Omental fat pad (tissue), 4 donors: ENCODE data around the gene ARL10. TPM values are rescaled to one million over a fixed set of nuclear protein-coding genes. Genes with fewer than 3 reads are reported as not detected.

ENCODE experiments used
- ATAC-seq: fragments of 150-250 bp; one replicate; pipeline ENCODE4 v1.9.1; 2016; ENCODE audit warnings: mild to moderate bottlenecking, moderate library complexity; ENCODE audit not compliant: low FRiP score
- DNase-seq: peaks from one replicate; pipeline ENCODE4 v3.0.0-alpha.2; 2019; ENCODE audit warnings: low spot score
- CTCF ChIP-seq, 3 donors: fragments of 450-650 bp; IDR thresholded peaks; one replicate each; pipeline ENCODE4 v1.5.1; 2016 to 2017; ENCODE audit warnings: antibody characterized with exemption in 3 of 3, mild to moderate bottlenecking in 3 of 3, moderate library complexity in 2 of 3
- total RNA-seq, 4 donors: library from RNA; depleted of rRNA; stranded (reverse); fragments of >200 nt; gene quantifications; one replicate each; pipeline ENCODE4 v1.1.0, GENCODE V29; 2016

ARL10 gene
- total RNA-seq, 4 donors from 2014 or later, result 4.2 to 12.1 (median 6.7) TPM

GRCh38 chr5:176373100-176373818 is 8.0 kb downstream of the ARL10 start:
- TF ChIP-seq CTCF (IDR thresholded peaks at IDR 0.05), result no peak

GRCh38 chr5:176379881-176380280 is 14.6 kb downstream of the ARL10 start:
- ATAC-seq (no peak), DNase-seq (no peak)
- TF ChIP-seq CTCF (IDR thresholded peaks at IDR 0.05), result no peak

More at GRCh38 chr5:176373100-176373818, 8.0 kb downstream of the ARL10 start:
- DNase-seq, result no peak
- ATAC-seq, result no peak

GRCh38 chr5:176381423-176381822 is 16.1 kb downstream of the ARL10 start:
- no peak for ATAC-seq
- DNase-seq, result no peak
- TF ChIP-seq CTCF (IDR thresholded peaks at IDR 0.05), result no peak

DNA sequence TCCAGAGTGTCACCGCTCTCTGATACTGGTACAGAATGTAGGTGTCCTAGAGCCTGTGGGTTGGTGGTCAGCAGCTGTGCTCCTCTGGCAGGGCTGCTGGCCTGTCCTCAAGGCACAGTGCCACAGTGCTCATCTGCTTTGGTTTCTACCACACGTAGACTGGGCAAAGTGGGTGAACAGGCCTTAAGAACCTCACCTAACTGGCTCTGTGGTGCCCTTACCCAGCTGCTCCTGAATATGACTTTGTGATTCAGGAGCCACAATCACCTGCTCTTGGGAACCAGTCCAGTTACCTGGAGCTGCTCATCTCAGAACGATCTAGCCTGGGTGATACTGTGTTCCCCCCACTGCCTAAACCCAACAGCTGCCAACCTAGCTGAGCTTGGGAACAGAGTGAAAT is 16.7 kb downstream of the ARL10 start:
- DNase-seq (no peak), ATAC-seq (no peak)
- TF ChIP-seq CTCF (IDR thresholded peaks at IDR 0.05), result no peak

GRCh38 chr5:176382721-176383120 is 17.4 kb downstream of the ARL10 start:
- TF ChIP-seq CTCF (IDR thresholded peaks at IDR 0.05), result no peak
- no peak for DNase-seq
- no peak for ATAC-seq

DNA sequence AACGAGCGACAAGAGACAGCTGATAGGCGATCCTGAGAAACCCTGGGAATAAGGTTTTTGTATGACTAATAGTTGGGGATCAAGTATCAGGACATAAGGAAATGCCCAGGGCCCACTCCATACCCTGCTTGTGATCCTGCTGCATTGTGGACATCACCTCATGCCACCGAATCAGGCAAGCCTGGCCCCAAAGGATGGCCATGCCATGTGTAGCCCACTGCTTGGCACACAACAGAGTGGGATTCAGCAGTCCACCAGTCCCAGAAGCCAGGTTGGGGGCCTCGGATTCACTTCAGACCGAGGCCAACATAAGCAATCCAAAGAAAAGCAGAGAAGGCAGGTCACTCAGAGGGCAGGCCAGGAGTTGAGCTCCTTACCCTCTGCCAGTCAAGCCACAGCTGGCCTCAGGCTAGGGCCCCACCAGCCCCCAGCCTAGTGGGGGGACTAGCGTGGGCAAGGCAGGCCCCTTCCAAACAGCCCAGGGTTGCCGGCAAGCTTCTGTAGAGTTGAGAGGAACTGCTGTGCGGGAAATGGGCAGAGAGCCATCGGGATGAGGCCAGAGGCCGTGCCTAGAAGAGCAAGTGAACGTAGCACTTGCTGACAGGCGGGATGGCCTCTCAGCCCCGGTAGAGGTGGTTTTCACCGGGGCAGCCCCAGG is 18.1 kb downstream of the ARL10 start:
- ATAC-seq, result no peak
- no peak for TF ChIP-seq CTCF (IDR thresholded peaks at IDR 0.05)
- DNase-seq, result no peak

GRCh38 chr5:176383961-176384360 is 18.7 kb downstream of the ARL10 start:
- no peak for TF ChIP-seq CTCF (IDR thresholded peaks at IDR 0.05)
- DNase-seq (no peak), ATAC-seq (no peak)
